Colon (tissue), 2 donors: ENCODE measurements around the gene SHB.
"Not testable (repeated sequence)": the region's sequence is repeated elsewhere in the genome, so short reads cannot be mapped to it uniquely, and the experiment has no call there.

Experiments used
- FAIRE-seq: peaks from 2 replicates; lab custom pipeline; 2012; peaks lifted over from hg19 to GRCh38; lab: Jason Lieb, UNC
- donor health status: control.
- donor health status: control.

SHB gene

DNA sequence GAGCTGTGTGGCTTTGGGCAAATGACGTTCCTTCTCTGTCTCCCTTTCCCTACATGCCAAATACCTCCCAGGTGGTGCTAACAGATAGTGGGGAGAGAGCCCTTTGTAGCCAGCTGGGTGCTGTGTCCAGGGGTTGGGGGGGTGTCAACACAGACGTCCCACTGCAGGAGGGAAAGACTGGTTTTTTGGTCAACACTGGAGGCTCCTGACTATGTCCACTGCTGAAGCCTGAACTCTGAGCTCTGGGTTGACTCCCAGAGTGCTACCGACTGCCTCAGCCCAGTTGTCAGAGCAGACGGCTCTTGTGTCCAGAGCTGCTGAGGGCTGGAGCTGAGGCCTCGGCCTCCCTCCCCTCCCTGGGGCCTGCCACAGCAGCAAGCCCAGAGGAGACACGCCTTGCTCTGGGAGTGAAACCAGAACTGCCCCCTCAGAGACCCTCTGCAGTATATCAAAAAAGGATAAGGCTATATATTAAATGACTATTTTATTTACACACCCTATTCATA is 150.3 kb downstream of the SHB start:
- no peak for FAIRE-seq

DNA sequence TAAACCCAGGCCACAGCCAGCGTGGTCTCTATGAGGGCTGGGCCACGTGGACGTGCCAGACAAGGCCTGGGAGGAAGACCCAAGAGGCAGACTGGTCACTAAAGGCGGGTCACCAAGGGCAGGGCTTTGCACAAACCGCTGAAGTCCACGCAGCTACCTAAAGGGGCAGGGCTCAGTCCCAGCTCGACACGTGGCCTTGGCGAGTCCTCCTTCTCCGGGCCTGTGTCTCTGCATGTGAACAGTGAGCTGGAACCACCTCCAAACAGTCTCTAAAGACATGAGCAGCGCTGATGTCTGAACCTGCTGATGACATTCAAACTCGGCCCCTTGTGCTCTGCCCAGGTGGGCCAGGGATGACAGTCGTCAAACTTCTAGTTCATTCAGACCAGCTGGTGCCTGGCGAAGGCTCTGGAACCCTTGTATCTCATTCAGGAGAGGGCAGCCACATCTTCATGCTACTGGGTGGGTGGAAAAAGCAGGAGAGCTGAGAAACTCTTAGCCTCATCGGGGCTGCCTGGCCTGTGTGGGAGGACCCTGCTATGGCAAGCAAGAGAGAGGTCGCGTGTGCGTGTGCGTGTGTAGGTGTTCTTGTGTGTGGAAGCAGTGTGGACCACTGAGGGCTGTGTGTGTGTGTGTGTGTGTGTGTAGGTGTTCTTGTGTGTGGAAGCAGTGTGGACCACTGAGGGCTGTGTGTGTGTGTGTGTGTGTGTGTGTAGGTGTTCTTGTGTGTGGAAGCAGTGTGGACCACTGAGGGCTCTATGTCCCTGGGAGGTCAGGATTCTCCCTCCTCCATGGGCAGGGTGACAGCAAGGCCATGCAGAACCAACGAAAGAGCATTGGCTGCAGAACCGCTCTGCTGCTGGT is 151.0 kb downstream of the SHB start:
- no peak for FAIRE-seq

DNA sequence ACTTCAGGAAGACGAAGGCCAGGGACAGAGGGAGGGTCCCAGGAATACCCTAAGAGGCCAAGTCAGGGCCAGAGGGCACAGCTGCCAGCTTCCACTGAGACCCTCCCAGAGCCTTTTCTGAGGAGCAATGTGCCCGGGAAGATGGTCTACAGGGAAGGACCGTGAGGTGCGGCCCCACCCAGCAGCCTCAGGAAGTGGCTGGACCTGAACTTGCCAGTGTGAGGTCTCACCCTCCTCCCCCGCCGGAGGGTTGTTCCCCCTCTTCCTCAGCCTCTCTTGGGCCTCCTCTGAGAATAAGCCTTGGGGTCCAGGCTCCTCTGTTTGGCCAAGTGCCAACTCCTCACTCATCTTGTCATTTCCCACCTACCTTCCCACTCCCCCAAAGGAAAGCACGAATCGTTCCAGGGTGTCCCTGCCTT is 151.7 kb downstream of the SHB start:
- FAIRE-seq: no peak

DNA sequence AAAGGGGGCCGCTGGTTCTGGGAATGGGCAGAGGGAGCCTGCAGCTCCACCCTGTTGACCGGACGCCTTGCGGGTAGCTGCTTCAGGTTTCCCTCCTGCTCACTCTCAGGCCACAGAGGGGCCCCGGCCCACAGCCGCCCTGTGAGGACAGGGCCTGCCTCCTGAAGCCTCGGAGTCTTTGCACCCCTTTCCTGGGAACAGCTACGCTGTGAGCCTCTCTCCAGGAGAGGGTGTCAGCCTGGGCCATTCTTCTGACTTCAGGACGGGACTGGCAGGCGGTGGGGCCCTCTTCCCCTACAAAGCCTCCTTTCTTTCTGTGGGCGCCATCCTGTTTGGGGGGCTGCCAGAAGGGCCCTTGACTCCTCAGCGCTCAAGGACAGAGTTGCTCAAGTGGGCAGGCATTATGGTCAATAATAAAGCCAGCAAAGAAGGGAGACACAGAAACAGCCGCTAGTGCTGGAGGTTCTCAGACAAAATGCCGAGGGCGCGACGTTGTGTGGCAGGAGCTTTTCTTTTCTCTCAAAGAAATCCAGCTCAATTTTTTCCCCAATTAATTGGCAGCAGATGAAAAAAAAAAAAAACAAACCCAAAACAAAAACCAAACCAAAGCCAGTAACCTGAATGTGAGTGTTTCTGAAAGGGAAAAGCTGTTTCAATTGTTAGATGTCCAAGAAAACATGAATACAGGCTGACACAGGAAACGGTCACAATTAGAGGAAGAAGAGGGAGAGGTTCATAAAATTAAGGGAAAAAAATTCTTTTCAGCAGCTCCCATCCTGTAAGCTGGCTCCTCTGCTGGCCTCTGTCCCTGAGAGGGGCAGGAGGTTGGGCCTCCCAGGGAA is 152.3 kb downstream of the SHB start:
- FAIRE-seq: no peak

DNA sequence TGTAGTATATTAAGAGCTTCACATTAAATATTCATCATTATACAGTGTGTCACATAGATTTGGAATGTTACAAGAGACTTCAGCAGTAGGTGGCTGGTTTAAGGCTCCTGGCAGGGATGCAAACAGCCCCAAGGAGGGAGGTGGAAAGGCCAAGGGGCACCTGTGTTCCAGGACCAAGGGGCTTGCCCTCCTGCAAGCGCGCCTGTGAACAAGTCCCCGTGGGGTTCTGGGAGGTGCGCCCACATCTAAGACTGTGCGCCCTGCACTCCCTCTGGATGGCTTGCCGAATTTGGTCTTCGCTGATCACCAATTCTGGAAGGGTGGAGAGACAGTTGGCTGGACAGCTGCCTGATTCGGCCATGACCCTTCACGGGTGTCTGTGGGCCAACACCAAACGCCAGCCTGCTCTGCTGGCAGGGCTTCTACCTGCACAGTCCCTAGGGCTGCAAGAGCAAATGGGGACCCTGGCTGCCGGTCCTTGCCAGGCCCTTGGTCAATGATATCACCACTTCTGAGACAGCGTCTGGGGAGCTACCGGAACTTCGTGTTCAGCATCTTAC is 153.0 kb downstream of the SHB start:
- no peak for FAIRE-seq

DNA sequence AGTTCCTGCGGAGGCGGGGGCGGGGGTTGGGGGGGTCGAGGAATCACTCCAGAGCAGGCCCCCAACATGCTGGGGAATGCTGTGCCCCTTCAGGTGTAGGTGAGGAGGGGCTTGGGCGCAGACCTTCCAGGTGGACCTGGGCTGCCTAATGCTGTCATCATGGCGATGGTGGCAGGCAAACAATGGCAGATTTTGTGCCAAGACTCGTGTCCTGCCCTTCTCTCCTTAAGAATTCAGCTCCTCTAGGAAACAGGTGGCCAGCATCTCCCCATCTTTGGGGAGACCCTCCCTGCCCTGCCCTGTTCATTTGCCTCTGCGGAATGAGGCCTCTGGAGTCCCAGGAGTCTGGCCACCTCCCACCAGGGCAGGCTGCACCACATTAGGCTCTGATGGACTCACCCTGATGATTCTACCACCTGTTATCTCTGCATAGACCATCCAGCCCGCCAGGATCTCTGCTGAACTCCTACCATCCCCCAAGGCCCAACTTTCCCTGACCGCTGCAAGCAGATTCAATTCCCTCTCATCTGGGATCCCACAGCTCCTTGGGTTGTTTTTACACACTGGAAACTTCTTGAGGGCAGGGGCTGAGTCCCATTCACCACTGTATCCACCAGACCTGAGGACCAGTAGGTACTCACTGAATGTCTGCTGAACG is 154.2 kb downstream of the SHB start:
- no peak for FAIRE-seq

DNA sequence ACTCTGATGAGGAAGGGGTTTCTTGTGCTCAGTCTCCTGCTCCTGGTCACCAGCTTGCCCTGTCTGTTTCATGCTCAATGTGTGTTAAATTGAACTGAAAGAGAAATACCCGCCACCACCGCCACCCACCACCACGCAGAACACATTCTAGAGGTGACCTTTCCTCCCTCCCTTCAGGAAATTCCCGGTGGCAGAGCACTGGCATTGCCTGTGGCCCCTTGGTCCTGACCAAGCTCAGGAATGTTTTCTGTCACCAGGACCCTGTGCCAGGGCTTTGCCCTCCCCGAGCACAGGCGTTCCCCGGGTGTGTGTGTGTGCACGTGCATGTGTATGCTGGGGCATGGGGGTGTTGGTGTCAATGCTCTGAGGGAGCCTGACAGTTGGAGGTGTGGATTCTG is 154.9 kb downstream of the SHB start:
- no peak for FAIRE-seq

DNA sequence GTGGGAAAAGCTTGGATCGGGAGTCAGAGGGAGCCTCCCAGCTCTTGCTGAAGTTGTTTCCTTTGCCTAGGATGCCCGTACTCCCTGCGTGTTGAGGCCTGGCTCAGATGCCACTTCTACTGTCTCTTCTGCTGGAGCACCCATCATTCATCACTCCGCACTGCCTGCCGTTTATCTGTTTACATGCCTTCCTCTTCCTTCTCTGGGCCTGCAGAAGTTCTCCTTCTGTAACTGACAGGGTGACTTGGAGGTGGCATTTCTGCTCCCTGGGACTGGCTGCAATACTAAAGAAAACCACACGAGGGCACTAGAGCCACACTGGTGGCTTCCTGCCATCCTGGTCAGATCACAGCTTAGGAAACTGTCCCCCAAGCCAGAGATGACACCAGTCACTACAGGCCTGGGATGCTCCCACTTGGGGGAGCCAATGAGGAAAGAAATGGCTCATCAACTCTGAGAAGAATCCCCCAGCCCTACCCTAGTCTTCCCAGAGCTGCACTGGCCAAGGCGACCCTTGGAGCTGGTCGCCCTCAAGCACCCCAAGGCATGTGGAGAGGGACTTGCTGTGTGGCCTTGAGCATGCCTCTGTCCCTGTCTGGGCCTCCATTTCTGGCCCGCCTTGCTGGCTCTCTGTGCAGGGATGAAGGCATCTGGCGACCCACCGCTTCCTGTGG is 155.4 kb downstream of the SHB start:
- FAIRE-seq: no peak

DNA sequence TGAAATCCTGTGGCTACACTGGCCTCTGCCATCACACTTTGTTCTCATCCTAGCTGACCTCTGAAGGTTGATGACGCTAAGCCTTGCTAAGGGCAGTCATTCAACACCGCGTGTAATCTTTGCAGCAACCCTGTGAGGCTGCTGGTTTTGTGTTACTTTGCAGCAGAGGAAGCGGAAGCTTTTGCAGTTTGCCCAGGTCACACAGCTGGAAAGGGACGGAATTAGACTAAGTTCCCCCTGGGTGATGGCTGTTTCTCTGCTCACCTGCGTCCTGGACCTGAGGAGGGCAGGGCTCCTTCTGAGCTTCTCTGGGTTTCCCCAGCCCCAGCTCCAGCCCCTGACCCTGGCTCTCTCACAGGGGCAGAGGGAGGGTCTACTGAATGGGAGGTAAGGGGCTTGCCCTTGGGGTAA is 157.8 kb downstream of the SHB start:
- FAIRE-seq: no peak

DNA sequence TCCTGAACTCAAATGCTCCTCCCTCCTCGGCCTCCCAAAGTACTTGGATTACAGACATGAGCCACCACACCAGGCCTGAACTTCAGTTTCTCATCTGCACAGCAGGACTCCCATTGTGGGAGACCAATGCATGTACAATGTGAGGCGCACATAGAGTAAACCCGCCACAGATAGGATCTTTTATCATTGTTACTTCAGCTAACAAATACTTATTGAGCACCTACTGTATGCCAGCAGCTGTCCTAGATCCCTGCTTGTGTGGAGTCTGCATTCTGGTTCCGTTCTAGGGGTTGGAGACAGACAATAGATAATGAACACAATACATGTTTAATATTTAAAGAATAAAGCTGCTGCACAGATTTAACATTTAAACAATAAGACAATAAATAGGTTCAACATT is 158.8 kb downstream of the SHB start:
- FAIRE-seq: no peak

DNA sequence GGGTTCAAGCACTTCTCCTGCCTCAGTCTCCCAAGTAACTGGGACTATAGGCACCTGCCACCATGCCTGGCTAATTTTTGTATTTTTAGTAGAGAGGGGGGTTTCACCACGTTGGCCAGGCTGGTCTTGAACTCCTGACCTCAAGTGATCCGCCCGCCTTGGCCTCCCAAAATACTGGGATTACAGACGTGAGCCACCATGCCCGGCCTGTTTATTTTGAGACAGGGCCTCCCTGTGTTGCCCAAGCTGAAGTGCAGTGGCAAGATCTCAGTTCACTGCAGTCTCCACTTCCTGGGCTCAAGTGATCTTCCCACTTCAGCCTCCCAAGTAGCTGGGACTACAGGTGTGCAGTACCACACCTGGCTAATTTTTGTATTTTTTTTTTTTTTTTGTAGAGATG is 159.2 kb downstream of the SHB start:
- FAIRE-seq: not testable (repeated sequence)

DNA sequence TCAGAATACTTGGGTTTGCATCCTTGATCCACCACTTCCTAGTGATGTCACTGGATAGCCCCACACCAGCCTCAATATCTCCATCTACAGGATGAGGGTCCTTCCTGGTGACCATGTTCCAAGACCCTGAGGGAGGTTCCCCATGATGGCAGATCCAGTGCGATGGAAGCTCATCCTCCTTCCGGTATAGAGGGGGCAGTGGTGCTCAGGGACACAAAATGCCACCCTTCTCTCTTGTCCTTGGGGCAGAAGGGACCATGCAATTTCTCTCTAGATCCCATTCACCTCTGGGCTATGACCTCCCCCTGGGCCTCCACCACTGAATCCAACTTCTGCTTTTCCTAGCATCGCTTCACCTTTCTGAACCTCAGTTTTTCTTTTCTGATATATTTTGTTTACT is 159.7 kb downstream of the SHB start:
- no peak for FAIRE-seq

DNA sequence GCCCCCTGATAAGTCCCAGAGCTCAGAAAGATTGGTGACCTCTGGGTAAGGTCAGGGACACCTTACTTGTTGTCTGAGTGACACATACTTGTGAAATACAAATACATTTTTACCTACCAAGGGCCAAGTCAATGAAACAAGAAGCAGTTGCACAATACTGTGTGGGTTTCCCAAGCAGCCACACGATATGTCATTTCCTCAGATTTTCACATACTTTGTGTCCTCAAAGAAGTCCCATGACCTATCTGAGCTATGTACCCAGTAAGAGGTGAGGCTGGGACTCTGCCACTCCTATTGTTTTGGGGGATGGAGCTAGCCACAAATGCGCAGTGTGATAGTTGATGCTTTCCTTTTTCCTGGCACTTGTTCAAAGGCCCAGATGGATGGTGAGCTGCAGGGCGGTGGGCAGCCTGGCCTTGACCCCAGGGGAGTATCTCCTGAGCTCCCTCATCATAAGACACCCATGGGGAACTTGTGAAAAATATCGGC is 160.3 kb downstream of the SHB start:
- no peak for FAIRE-seq

DNA sequence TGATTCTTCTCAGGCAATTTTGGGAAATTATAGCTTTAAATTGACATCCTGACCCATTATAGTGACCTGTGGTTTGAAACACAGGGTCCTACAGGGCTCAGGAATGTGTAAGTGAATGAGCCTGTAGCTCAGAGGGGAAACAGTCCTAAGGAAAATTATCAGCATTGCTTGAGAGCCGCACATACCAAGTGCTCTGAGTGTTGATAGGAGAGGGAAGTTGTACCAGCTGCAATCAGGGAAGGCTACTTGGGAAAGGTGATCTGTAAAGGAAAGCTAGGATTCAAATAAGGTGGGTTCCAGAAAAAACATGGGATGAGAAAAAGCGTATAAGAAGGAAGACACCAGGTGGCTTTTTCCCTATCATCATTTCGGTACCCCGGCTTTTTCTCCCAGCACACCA is 160.7 kb downstream of the SHB start:
- FAIRE-seq: no peak

DNA sequence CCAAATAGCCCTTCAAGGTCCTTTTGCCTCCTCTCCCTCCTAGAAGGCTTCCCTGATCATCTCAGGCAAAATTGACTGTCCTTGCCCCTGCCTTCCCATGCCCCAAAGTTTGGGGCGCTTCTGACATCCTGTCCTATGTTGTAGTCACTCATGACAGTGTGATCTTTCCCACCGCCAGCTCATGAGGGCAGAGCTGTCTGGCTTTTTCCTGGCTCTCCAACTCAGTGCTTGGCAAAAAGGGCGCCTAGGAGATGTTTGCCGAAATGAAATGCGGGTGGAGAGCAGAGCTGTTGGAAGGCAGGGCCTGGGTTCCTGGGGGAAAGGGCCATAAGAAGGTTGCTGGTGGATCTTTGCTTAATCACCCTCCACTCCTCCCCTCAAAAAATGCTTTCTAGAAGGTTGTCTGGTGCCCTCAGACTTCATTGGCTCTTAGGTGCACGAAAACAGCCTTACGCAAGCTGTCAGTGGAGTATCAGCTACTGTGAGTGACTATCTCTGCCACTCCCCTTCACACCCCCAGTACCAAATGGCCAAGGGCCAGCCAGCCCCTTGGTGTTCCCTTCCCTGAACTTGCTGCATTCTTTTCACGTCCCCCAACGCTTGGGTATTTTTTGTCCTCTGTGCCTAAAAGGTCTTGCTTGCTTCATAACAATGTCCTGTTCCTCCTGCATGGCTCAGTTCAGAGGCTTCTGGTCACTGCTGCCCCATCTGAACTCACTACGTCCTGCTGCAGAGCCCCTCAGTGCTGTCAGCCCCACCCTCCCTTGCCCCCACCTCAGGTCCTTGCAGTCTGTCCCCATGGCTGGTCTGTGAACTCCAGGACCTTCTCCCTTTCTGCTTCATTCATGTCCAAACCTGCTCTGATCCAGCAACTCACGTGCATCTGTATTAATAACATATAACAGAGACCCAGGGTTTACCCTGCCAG is 162.5 kb downstream of the SHB start:
- FAIRE-seq: no peak

DNA sequence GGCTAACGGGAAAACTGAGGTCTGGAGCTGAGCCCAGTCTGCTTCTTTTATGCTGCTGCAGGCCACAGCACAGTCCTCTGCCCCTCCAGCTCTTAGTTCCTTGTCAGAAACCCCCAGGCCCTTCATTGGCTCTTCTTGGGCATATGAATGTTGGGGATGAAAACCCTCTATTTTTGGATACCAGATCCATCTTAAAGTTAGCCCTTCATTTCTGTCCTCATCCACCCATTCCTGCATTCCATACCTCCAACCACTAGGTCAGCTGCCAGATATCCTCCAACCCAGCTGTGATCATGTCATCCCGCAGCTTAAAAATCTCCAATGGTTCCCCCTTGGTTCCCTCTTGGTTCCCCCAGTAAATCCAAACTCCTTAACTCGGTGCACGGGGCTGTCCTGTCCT is 163.3 kb downstream of the SHB start:
- no peak for FAIRE-seq

DNA sequence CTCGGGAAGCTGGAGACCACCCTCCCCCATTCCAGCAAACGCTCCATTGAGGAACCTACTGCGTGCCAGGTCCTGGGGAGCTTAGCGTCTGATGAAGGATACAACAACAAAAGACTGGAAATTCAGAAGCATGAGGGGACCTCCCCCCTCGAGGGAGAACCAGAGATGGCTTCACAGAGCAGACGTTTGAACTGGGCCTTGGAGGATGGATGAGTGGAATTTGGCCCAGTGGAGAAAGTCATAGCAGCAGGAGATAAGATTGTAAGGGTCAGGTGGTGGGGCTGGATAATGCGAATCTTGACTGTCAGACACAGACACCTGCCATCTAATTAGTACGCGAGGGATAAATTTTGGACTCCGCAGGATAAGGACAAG is 163.9 kb downstream of the SHB start:
- FAIRE-seq: no peak

DNA sequence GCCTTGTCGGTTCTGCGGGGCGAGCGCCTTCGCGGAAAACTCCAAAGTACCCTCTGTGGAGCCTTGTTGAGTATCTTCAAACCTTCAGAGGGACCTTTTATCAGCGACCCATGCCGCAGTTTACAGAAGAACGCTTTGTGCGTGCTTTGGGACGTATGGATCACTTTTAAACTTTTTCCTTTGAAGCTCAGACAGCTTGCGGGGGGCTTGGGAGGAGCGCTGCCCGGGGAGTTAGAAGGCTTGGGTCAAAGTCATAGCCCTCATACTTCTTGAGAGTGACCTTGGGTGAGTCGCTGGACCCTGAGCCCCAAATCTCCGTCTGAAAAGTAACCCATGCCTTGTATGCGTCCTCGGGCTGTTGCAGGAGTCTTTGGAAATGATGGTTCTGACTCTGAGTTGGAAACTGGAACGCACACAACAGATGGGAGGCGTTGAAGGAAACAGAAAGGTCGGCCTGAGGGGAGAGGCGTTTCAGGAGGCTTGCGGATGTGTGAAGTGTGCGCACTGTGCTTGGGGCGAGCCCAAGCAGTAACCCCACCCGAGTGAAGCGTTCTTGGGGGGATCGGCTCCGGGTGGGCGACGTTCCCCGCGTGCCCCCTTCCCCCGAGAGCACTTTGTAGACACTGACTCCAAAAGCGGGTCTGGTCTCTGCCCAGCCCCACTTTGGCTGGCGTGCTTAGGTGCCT is 164.4 kb downstream of the SHB start:
- FAIRE-seq: no peak

DNA sequence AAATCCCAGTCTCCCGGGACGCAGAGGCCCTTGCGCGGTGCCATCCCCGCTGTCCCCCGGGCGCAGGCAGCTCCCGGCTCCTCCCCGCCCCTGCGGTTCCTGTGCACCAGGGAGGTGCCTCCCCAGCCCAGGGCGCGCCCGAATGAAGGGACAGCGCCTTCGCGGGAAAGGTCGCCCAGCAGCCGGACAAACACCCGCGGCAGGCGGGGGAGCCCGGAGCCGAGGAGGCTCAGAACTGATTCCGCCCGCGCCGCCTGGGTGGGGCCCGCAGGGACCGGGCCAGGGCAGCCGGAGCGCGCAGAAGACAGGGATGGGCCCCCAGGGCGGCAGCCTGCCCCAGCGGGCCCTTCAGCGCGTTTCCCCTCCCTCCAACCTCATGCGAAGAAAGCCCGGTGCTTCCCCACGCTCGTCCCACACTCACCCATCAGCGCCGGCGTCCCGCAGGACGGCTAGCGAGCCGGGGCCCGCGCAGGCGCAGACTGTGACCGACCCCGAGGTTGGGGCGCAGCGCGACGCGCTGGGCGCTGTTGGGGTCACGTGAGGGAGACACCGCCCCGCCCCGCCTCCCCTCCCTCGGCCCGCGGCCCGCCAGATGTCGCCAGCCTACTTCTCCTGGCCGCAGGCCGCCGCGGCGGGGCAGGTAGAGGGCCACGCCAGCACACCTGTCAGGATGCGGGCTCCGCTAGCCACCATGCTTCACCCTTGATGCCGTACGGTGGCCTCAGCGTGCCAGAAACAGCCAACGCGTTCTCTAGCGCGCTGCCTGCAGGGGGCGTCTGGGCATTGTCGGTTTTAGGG is 165.2 kb downstream of the SHB start, which contains the start of gene SLC25A51:
Gene SLC25A51 (minus strand): TSS at position 481 of the 798 bp plus-strand sequence. CDS start 15,577 bp downstream, outside the sequence.
- no peak for FAIRE-seq
